Motor neuron (in vitro differentiated cells): ENCODE data around the gene XPR1. TPM values are rescaled to one million over a fixed set of nuclear protein-coding genes. Genes with fewer than 3 reads are reported as not detected.

Source experiments
- ATAC-seq, 8 experiments: fragments of 200-7000 bp; cut with Tn5 transposase; replicated peaks in 6 of 8; 2 replicates each; pipeline ENCODE4 v1.8.0; 2021; ENCODE audit warnings: mild to moderate bottlenecking in 8 of 8, moderate library complexity in 8 of 8
- H3K27ac ChIP-seq, 2 donors: fragments of 250-450 bp; sonication (Bioruptor Pico); 2 replicates each; pipeline ENCODE4 v1.9.0; 2021; ENCODE audit warnings: antibody characterized with exemption in 2 of 2, mild to moderate bottlenecking in 2 of 2, moderate library complexity in 1 of 2
- H3K4me1 ChIP-seq, 2 donors: fragments of 250-450 bp; sonication (Bioruptor Pico); replicated peaks in 1 of 2; 2 replicates each; pipeline ENCODE4 v1.6.1; 2021; ENCODE audit warnings: antibody characterized with exemption in 2 of 2, mild to moderate bottlenecking in 2 of 2, moderate library complexity in 1 of 2
- H3K4me3 ChIP-seq, 5 donors: fragments of 250-450 bp; sonication (Bioruptor Pico); 2 replicates each; pipeline ENCODE4 v1.9.0; 2021; ENCODE audit warnings: antibody characterized with exemption in 5 of 5, mild to moderate bottlenecking in 5 of 5, moderate library complexity in 4 of 5
- WGBS, 10 experiments: fragments of 450-650 bp; shearing (Covaris generic); methylation state at CpG; one replicate each; pipeline ENCODE4 v1.0.0; 2022; 5-methylcytosine and 5-hydroxymethylcytosine counted together
- in situ Hi-C, 9 experiments: fragments of 400-800 bp; cut with MboI; loops; one replicate each; pipeline ENCODE4 v1.15.0; 2021; ENCODE audit warnings: low sequenced_read_pairs in 9 of 9, low pct_unique_long_range_greater_than_20kb in 2 of 9; ENCODE audit not compliant: unreplicated experiment in 9 of 9
- total RNA-seq, 8 experiments: library from RNA; unstranded; fragments of 300-600 nt; gene quantifications; 2 replicates each; pipeline versions ENCODE4 v1.2.3 to v1.2.4, GENCODE V29; 2022

XPR1 gene
- total RNA-seq, 8 experiments from 2014 or later, result 24.0 to 162 (median 139) TPM

GRCh38 chr1:180912801-180913565 is 281.2 kb downstream of the XPR1 start, which contains the start of gene KIAA1614:
TSS of gene KIAA1614 (plus strand) at chr1:180912897. CDS start at chr1:180913244, 347 bp downstream.
- Histone ChIP-seq H3K4me3 (peak within 1 kb of the TSS; percentile 12 to 28 (median 22)), H3K4me1 (peaks cover 7 to 8% of the 10 kb centered on the region in 2 donors), H3K27ac (no peak within 1 kb of the TSS)
- in situ Hi-C loops, result loop anchor here in 2 of 9 experiments (25.0 kb wide), 2 partner anchors 99 to 224 kb away; partner anchors contain the start of gene STX6 (in 1 of the 2)
- 0 to 47% (median 25%) methylated on average over 3 to 4 of the region's 76 CpGs; no CpG with 5 or more reads in 7 of the 10 experiments for WGBS, 10 experiments
- peak; percentile 68 to 84 (median 79) for ATAC-seq

- in situ Hi-C loops, result loop anchor here in 2 of 9 experiments (25.0 kb wide), 2 partner anchors 97 to 222 kb away; partner anchors contain the start of gene STX6 (in 1 of the 2)
- peaks cover 7 to 8% of the 10 kb centered on the region in 2 donors for H3K4me1 ChIP-seq
- no peak overlapping the region for H3K4me3 ChIP-seq
- WGBS, 10 experiments, result 80 to 100% (median 93%) methylated on average over 1 to 11 of the region's 11 CpGs; no CpG with 5 or more reads in 1 of the 10 experiments
- no peak for ATAC-seq
- no peak overlapping the region for H3K27ac ChIP-seq
Measured at GRCh38 chr1:180915426-180915965, 283.7 kb downstream of the XPR1 start.

- in situ Hi-C loops, result loop anchor here in 2 of 9 experiments (25.0 kb wide), 2 partner anchors 96 to 221 kb away; partner anchors contain the start of gene STX6 (in 1 of the 2)
- H3K4me1 ChIP-seq, result peaks cover 7 to 8% of the 10 kb centered on the region in 2 donors
- 20 to 100% (median 77%) methylated on average over 1 to 9 of the region's 17 CpGs; no CpG with 5 or more reads in 4 of the 10 experiments for WGBS, 10 experiments
- H3K4me3 ChIP-seq, result no peak overlapping the region
- H3K27ac ChIP-seq, result no peak overlapping the region
- no peak for ATAC-seq
Measured at GRCh38 chr1:180916012-180916770, 284.4 kb downstream of the XPR1 start.

- WGBS, 10 experiments, result 83 to 100% (median 100%) methylated on average over 1 to 2 of the region's 10 CpGs; no CpG with 5 or more reads in 7 of the 10 experiments
- H3K4me3 ChIP-seq, result no peak overlapping the region
- peaks cover 6 to 8% of the 10 kb centered on the region in 2 donors for H3K4me1 ChIP-seq
- no peak overlapping the region for H3K27ac ChIP-seq
- in situ Hi-C loops, result loop anchor here in 2 of 9 experiments (25.0 kb wide), 2 partner anchors 96 to 221 kb away; partner anchors contain the start of gene STX6 (in 1 of the 2)
- no peak for ATAC-seq
Measured at GRCh38 chr1:180916771-180917170, 284.9 kb downstream of the XPR1 start.

GRCh38 chr1:180917306-180918065 is 285.7 kb downstream of the XPR1 start:
- peak in 1 of 8 experiments; percentile 35 for ATAC-seq
- H3K4me1 ChIP-seq, result peaks cover 2% of the 10 kb centered on the region in 2 donors
- H3K27ac ChIP-seq, result no peak overlapping the region
- in situ Hi-C loops, result loop anchor here in 2 of 9 experiments (25.0 kb wide), 2 partner anchors 95 to 220 kb away; partner anchors contain the start of gene STX6 (in 1 of the 2)
- WGBS, 10 experiments, result 70 to 95% (median 80%) methylated on average over 2 to 10 of the region's 12 CpGs; no CpG with 5 or more reads in 3 of the 10 experiments
- no peak overlapping the region for H3K4me3 ChIP-seq

GRCh38 chr1:180918519-180918918 is 286.7 kb downstream of the XPR1 start:
- in situ Hi-C loops, result loop anchor here in 2 of 9 experiments (25.0 kb wide), 2 partner anchors 94 to 219 kb away; partner anchors contain the start of gene STX6 (in 1 of the 2)
- H3K4me3 ChIP-seq, result no peak overlapping the region
- WGBS, 10 experiments, result 20 to 100% (median 83%) methylated on average over 1 to 8 of the region's 10 CpGs; no CpG with 5 or more reads in 3 of the 10 experiments
- H3K4me1 ChIP-seq, result peaks cover 10 to 13% of the 10 kb centered on the region in 2 donors
- ATAC-seq, result no peak
- no peak overlapping the region for H3K27ac ChIP-seq

GRCh38 chr1:180919183-180919700 is 287.4 kb downstream of the XPR1 start:
- 67 to 100% (median 96%) methylated on average over 1 to 7 of the region's 9 CpGs; no CpG with 5 or more reads in 3 of the 10 experiments for WGBS, 10 experiments
- in situ Hi-C loops, result loop anchor here in 2 of 9 experiments (25.0 kb wide), 2 partner anchors 93 to 218 kb away; partner anchors contain the start of gene STX6 (in 1 of the 2)
- no peak for ATAC-seq
- Histone ChIP-seq H3K4me1 (peaks cover 13 to 18% of the 10 kb centered on the region in 2 donors), H3K27ac (no peak overlapping the region), H3K4me3 (no peak overlapping the region)

GRCh38 chr1:180920193-180920592 is 288.4 kb downstream of the XPR1 start:
- Histone ChIP-seq H3K4me1 (peaks cover 16 to 19% of the 10 kb centered on the region in 2 donors), H3K27ac (no peak overlapping the region), H3K4me3 (no peak overlapping the region)
- in situ Hi-C loops, result loop anchor here in 2 of 9 experiments (25.0 kb wide), 2 partner anchors 92 to 217 kb away; partner anchors contain the start of gene STX6 (in 1 of the 2)
- 70 to 100% (median 100%) methylated on average over 1 to 3 of the region's 7 CpGs; no CpG with 5 or more reads in 5 of the 10 experiments for WGBS, 10 experiments
- no peak for ATAC-seq

- no peak overlapping the region for H3K27ac ChIP-seq
- H3K4me1 ChIP-seq, result peaks cover 21 to 24% of the 10 kb centered on the region in 2 donors
- 70 to 93% (median 77%) methylated on average over 1 to 5 of the region's 8 CpGs; no CpG with 5 or more reads in 6 of the 10 experiments for WGBS, 10 experiments
- no peak for ATAC-seq
- H3K4me3 ChIP-seq, result no peak overlapping the region
- in situ Hi-C loops, result loop anchor here in 2 of 9 experiments (25.0 kb wide), 2 partner anchors 92 to 217 kb away; partner anchors contain the start of gene STX6 (in 1 of the 2)
Measured at GRCh38 chr1:180920702-180921101, 288.9 kb downstream of the XPR1 start.

- in situ Hi-C loops, result loop anchor here in 2 of 9 experiments (25.0 kb wide), 2 partner anchors 91 to 216 kb away; partner anchors contain the start of gene STX6 (in 1 of the 2)
- no peak for ATAC-seq
- no peak overlapping the region for H3K27ac ChIP-seq
- H3K4me3 ChIP-seq, result no peak overlapping the region
- H3K4me1 ChIP-seq, result peaks cover 28 to 31% of the 10 kb centered on the region in 2 donors
- 88 to 100% (median 95%) methylated on average over 1 to 3 of the region's 6 CpGs; no CpG with 5 or more reads in 6 of the 10 experiments for WGBS, 10 experiments
Measured at GRCh38 chr1:180921386-180921785, 289.6 kb downstream of the XPR1 start.
